H1 (cell line): ENCODE data around the gene MS4A18. TPM values are rescaled to one million over a fixed set of nuclear protein-coding genes. Genes with fewer than 3 reads are reported as not detected.

ENCODE experiments used
- CTCF ChIA-PET: fragments of 300-600 bp; sonication (Branson Sonifier 250); formaldehyde crosslinking; loops from one replicate; lab custom pipeline; 2021; ENCODE audit not compliant: partially characterized antibody; lab: Charles Lee
- POLR2A ChIA-PET: fragments of 300-600 bp; sonication (Branson Sonifier 250); formaldehyde crosslinking; loops from one replicate; lab custom pipeline; 2021; ENCODE audit warnings: inconsistent platforms; ENCODE audit not compliant: partially characterized antibody; lab: Charles Lee
- DNase-seq, 2 experiments: peaks; one replicate each; pipeline versions ENCODE4 v3.0.0 to v3.0.0-alpha.2; 2010 to 2022; ENCODE audit warnings: low spot score in 2 of 2, low read depth in 1 of 2, mixed read lengths in 1 of 2
- FAIRE-seq: peaks from 2 replicates; lab custom pipeline; 2011; peaks lifted over from hg19 to GRCh38; lab: Jason Lieb, UNC
- H2AFZ ChIP-seq: 2 replicates; pipeline ENCODE4 v1.8.1; 2012; ENCODE audit warnings: low read length, inconsistent platforms
- H2AK5ac ChIP-seq: 2 replicates; pipeline ENCODE4 v1.6.1; 2013; ENCODE audit warnings: low read depth, low read length
- H2BK120ac ChIP-seq: replicated peaks from 2 replicates; pipeline ENCODE3; 2013; ENCODE audit warnings: low read depth, low read length, inconsistent platforms
- H2BK12ac ChIP-seq: 2 replicates; pipeline ENCODE4 v1.6.1; 2013; ENCODE audit warnings: low read depth, low read length
- H2BK15ac ChIP-seq: 2 replicates; pipeline ENCODE4 v1.6.1; 2013; ENCODE audit warnings: low read length
- H2BK20ac ChIP-seq: 2 replicates; pipeline ENCODE4 v1.6.1; 2013; ENCODE audit warnings: low read length
- H2BK5ac ChIP-seq: 2 replicates; pipeline ENCODE4 v1.6.1; 2013; ENCODE audit warnings: low read depth, low read length
- H3K14ac ChIP-seq: 2 replicates; pipeline ENCODE4 v1.6.1; 2013; ENCODE audit warnings: inconsistent platforms; ENCODE audit not compliant: insufficient read length
- H3K18ac ChIP-seq: 2 replicates; pipeline ENCODE4 v1.6.1; 2013; ENCODE audit warnings: low read length; ENCODE audit errors: extremely low read depth
- H3K23ac ChIP-seq: 2 replicates; pipeline ENCODE4 v1.6.1; 2013; ENCODE audit warnings: inconsistent platforms; ENCODE audit not compliant: insufficient read length
- H3K23me2 ChIP-seq: 2 replicates; pipeline ENCODE4 v1.6.1; 2013; ENCODE audit warnings: low read depth, low read length
- H3K27ac ChIP-seq: 2 replicates; pipeline ENCODE4 v1.6.1; 2011; ENCODE audit warnings: low read depth, low read length, inconsistent platforms
- H3K27me3 ChIP-seq, 4 experiments: replicated peaks in 1 of 4; 1 replicate in 1 of 4; 2 replicates in 3 of 4; pipeline versions ENCODE4 v1.6.1 to v1.8.1; 2011 to 2013; ENCODE audit warnings: low read length in 3 of 4, mild to moderate bottlenecking in 3 of 4, inconsistent platforms in 2 of 4, mixed read lengths in 2 of 4, moderate library complexity in 1 of 4; ENCODE audit not compliant: control insufficient read depth in 3 of 4, insufficient read depth in 3 of 4; ENCODE audit errors: extremely low read depth in 1 of 4
- H3K36me3 ChIP-seq, 4 experiments: 2 replicates each; pipeline versions ENCODE4 v1.6.1 to v1.8.1; 2011 to 2013; ENCODE audit warnings: mild to moderate bottlenecking in 4 of 4, low read length in 3 of 4, moderate library complexity in 2 of 4, control low read depth in 1 of 4, inconsistent platforms in 1 of 4; ENCODE audit not compliant: insufficient read depth in 4 of 4, control insufficient read depth in 2 of 4
- H3K4ac ChIP-seq: replicated peaks from 2 replicates; pipeline ENCODE3; 2013; ENCODE audit warnings: low read length, low read depth, mixed read lengths, inconsistent platforms; ENCODE audit not compliant: insufficient read length
- H3K4me1 ChIP-seq, 4 experiments: replicated peaks in 1 of 4; 1 replicate in 1 of 4; 2 replicates in 3 of 4; pipeline versions ENCODE4 v1.6.1 to v1.8.1; 2011 to 2013; ENCODE audit warnings: low read length in 3 of 4, inconsistent platforms in 2 of 4, mixed read lengths in 1 of 4; ENCODE audit not compliant: insufficient read depth in 4 of 4, control insufficient read depth in 3 of 4
- H3K4me2 ChIP-seq, 2 experiments: 2 replicates each; pipeline versions ENCODE4 v1.6.1 to v1.8.1; 2011 to 2013; ENCODE audit warnings: low read depth in 2 of 2, low read length in 2 of 2, control low read depth in 1 of 2, inconsistent platforms in 1 of 2, mild to moderate bottlenecking in 1 of 2; ENCODE audit not compliant: insufficient read depth in 1 of 2
- H3K4me3 ChIP-seq, 4 experiments: fragments of 200-600, 300-600 bp in 1 of 4; sonication (generic), shearing (Covaris generic), sonication (Bioruptor Twin) in 1 of 4; 2 replicates each; pipeline versions ENCODE4 v1.5.1 to v1.8.1; 2011 to 2016; ENCODE audit warnings: low read length in 4 of 4, low read depth in 3 of 4, control low read depth in 2 of 4, inconsistent platforms in 2 of 4, mild to moderate bottlenecking in 2 of 4, mixed read lengths in 1 of 4, moderate library complexity in 1 of 4; ENCODE audit not compliant: insufficient read depth in 2 of 4; ENCODE audit errors: extremely low read depth in 1 of 4
- H3K56ac ChIP-seq: replicated peaks from 2 replicates; pipeline ENCODE3; 2013; ENCODE audit warnings: low read depth, mild to moderate bottlenecking, mixed read lengths, low read length, inconsistent platforms; ENCODE audit not compliant: insufficient read length
- H3K79me1 ChIP-seq: 2 replicates; pipeline ENCODE4 v1.6.1; 2013; ENCODE audit warnings: low read depth, low read length, control low read depth
- H3K79me2 ChIP-seq, 2 experiments: 2 replicates each; pipeline versions ENCODE4 v1.6.1 to v1.8.1; 2012 to 2013; ENCODE audit warnings: low read length in 2 of 2, mild to moderate bottlenecking in 2 of 2, inconsistent platforms in 1 of 2; ENCODE audit not compliant: insufficient read depth in 2 of 2, control insufficient read depth in 1 of 2
- H3K9ac ChIP-seq, 4 experiments: replicated peaks in 1 of 4; 1 replicate in 1 of 4; 2 replicates in 3 of 4; pipeline versions ENCODE4 v1.6.1 to v1.8.1; 2011 to 2013; ENCODE audit warnings: low read depth in 3 of 4, low read length in 3 of 4, control low read depth in 2 of 4, mild to moderate bottlenecking in 2 of 4, moderate library complexity in 2 of 4, inconsistent platforms in 1 of 4; ENCODE audit errors: extremely low read depth in 1 of 4
- H3K9me3 ChIP-seq, 2 experiments: 2 replicates each; pipeline versions ENCODE4 v1.6.1 to v1.8.1; 2012 to 2013; ENCODE audit warnings: mild to moderate bottlenecking in 2 of 2, moderate library complexity in 2 of 2, control low read depth in 1 of 2, inconsistent platforms in 1 of 2, low read depth in 1 of 2, low read length in 1 of 2, mixed read lengths in 1 of 2; ENCODE audit not compliant: insufficient read depth in 2 of 2
- H4K20me1 ChIP-seq, 2 experiments: replicated peaks in 1 of 2; 2 replicates each; pipeline versions ENCODE3 to v1.8.1; 2011 to 2013; ENCODE audit warnings: inconsistent platforms in 2 of 2, low read length in 2 of 2, mild to moderate bottlenecking in 1 of 2; ENCODE audit not compliant: insufficient read depth in 2 of 2, control insufficient read depth in 1 of 2
- H4K5ac ChIP-seq: 2 replicates; pipeline ENCODE4 v1.6.1; 2013; ENCODE audit warnings: low read length, low read depth, mixed read lengths, inconsistent platforms; ENCODE audit not compliant: insufficient read length
- H4K8ac ChIP-seq: 2 replicates; pipeline ENCODE4 v1.8.0; 2013; ENCODE audit warnings: mild to moderate bottlenecking, moderate library complexity, low read length, inconsistent platforms; ENCODE audit not compliant: insufficient read depth; ENCODE audit errors: extremely low read depth
- H4K91ac ChIP-seq: replicated peaks from 2 replicates; pipeline ENCODE3; 2013; ENCODE audit warnings: low read length, mixed read lengths, inconsistent platforms; ENCODE audit not compliant: insufficient read length
- BRCA1 ChIP-seq: IDR thresholded peaks from 2 replicates; pipeline ENCODE4 v1.6.1; 2012; ENCODE audit warnings: low read depth, low read length, improper control_type of control experiment
- EZH2 ChIP-seq: fragments of 200-600 bp; sonication (generic); IDR thresholded peaks from 2 replicates; pipeline ENCODE4 v1.7.1; 2012; ENCODE audit warnings: low read depth, mild to moderate bottlenecking, moderate library complexity, low read length, inconsistent platforms; ENCODE audit not compliant: severe bottlenecking
- USF2 ChIP-seq: IDR thresholded peaks from 2 replicates; pipeline ENCODE4 v1.6.1; 2011; ENCODE audit warnings: low read length, improper control_type of control experiment
- WGBS, 2 experiments: shearing (Covaris generic) in 1 of 2; methylation state at CpG; one replicate each; pipeline versions ENCODE4 v1.1.6 to v1.1.7; 2013 to 2015; ENCODE audit warnings: low lambda C conversion rate in 2 of 2, mixed read lengths in 2 of 2, inconsistent platforms in 1 of 2, low coverage in 1 of 2, missing lambda C conversion rate in 1 of 2; ENCODE audit not compliant: insufficient replicate concordance in 2 of 2, insufficient coverage in 1 of 2, insufficient read length in 1 of 2; ENCODE audit errors: extremely low coverage in 1 of 2, missing lambda C conversion rate in 1 of 2; 5-methylcytosine and 5-hydroxymethylcytosine counted together
- polyA plus RNA-seq, 7 experiments: library from polyadenylated mRNA; depleted of rRNA in 3 of 7; stranded (reverse) in 5 of 7; unstranded in 2 of 7; fragments of >200 nt in 5 of 7; fragments of 200-250 nt in 2 of 7; gene quantifications; 1 replicate in 5 of 7; 2 replicates in 1 of 7; 4 replicates in 1 of 7; pipeline versions ENCODE4 v1.2.1 to v1.2.3, GENCODE V29; 2011 to 2013; ENCODE audit warnings: missing spikeins in 2 of 7, mixed read lengths in 2 of 7
- total RNA-seq: library from RNA; stranded (reverse); fragmentation: NEBNext Ultra II Directional; extraction: Animal tissue kit (Norgen Biotek cat#: 25700); gene quantifications from 2 replicates; pipeline ENCODE4 v1.2.1, GENCODE V29; 2021

The MS4A18 gene
- total and polyA plus RNA-seq, 2 of the 8 experiments (the other 6 are each of a cell fraction or from before 2014, with no cell fraction given), result not detected

DNA sequence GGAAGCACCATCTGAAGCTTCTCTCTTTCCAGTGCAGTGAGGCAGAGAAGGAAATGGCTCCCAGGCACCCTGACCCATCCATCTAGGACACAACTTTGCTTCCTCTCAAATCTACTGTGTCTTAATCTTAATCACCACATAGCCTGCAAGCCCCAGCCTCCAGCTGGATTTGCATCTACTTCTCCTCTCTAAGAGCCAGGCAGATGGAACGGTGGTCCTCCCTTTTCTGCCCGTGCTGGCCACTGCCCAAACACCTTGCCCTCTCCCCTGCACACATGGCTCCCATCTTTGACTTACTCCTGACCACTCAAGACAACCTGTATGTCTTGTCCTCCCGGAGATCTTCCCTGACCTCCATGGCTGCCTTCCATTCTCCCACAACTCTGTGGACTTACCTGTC, 68.0 kb downstream of the MS4A18 start:
- H3K36me3 ChIP-seq, result no peaks in the 10 kb centered on the region
- H2BK120ac ChIP-seq, result no peak overlapping the region
- no peak overlapping the region for H4K91ac ChIP-seq
- no peak for TF ChIP-seq USF2
- no peak for TF ChIP-seq EZH2
- no peak for TF ChIP-seq BRCA1
- no peak overlapping the region for H3K18ac ChIP-seq
- H4K5ac ChIP-seq, result no peak overlapping the region
- DNase-seq (no peak), FAIRE-seq (no peak)
- H3K4me1 ChIP-seq, result no peaks in the 10 kb centered on the region
- H2BK12ac ChIP-seq, result no peak overlapping the region
- H4K8ac ChIP-seq, result no peak overlapping the region
- no peak overlapping the region for H2BK5ac ChIP-seq
- H3K4me2 ChIP-seq, result no peak overlapping the region
- no peaks in the 10 kb centered on the region for H3K79me2 ChIP-seq
- no peaks in the 10 kb centered on the region for H3K79me1 ChIP-seq
- peaks cover 32 to 54% of the 10 kb centered on the region in 2 experiments for H3K9me3 ChIP-seq
- H3K9ac ChIP-seq, result no peak overlapping the region
- H3K23me2 ChIP-seq, result no peaks in the 10 kb centered on the region
- H4K20me1 ChIP-seq, result no peaks in the 10 kb centered on the region
- H2BK20ac ChIP-seq, result no peak overlapping the region
- no peak overlapping the region for H2AFZ ChIP-seq
- no peak overlapping the region; the same call in 1 of the 2 replicates for H2AK5ac ChIP-seq
- no peak overlapping the region for H3K27ac ChIP-seq
- H2BK15ac ChIP-seq, result no peak overlapping the region
- no peak overlapping the region for H3K23ac ChIP-seq
- no peaks in the 10 kb centered on the region; a peak in 2 of 7 replicates for H3K27me3 ChIP-seq
- CTCF ChIA-PET, result interaction anchor here (1.1 to 2.0 kb wide), 2 partner anchors 27 to 30 kb away, joined by 3 to 7 read pairs; no protein-coding TSS in a partner anchor
- WGBS, 2 experiments, result 90% methylated on average over 3 of the region's 3 CpGs; no CpG with 5 or more reads in 1 of the 2 experiments
- no peak overlapping the region for H3K56ac ChIP-seq
- H3K4me3 ChIP-seq, result no peak overlapping the region
- no peak overlapping the region for H3K4ac ChIP-seq
- no peak overlapping the region for H3K14ac ChIP-seq
- POLR2A ChIA-PET, result no interaction called here
